C4-2B (cell line): ENCODE measurements around the gene KNTC1.

Experiments used
- ZFX ChIP-seq: fragments of 450-650 bp; IDR thresholded peaks from 2 replicates; pipeline ENCODE4 v1.6.1; 2017
- TF ChIP-seq, protein P1 (sequence below): fragments of 450-650 bp; conservative IDR thresholded peaks from 2 replicates; pipeline ENCODE4 v1.5.1; 2017; ENCODE audit warnings: mild to moderate bottlenecking

DNA sequence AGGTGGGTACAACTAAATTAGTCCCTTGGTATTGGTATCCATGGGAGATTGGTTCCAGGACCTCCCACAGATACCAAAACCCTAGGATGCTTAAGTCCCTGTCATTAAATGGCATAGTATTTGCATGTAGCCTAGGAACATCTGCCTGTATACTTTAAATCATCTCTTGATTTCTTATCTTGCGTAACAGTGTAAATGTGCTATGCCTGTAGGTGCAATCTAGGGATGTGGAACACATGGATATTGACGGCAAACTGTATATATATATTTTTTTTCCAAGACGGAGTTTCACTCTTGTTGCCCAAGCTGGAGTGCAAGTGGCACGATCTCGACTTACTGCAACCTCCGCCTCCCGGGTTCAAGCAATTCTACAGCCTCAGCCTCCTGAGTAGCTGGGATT is 1.5 kb downstream of the KNTC1 start:
- TF ChIP-seq, protein P1, sequence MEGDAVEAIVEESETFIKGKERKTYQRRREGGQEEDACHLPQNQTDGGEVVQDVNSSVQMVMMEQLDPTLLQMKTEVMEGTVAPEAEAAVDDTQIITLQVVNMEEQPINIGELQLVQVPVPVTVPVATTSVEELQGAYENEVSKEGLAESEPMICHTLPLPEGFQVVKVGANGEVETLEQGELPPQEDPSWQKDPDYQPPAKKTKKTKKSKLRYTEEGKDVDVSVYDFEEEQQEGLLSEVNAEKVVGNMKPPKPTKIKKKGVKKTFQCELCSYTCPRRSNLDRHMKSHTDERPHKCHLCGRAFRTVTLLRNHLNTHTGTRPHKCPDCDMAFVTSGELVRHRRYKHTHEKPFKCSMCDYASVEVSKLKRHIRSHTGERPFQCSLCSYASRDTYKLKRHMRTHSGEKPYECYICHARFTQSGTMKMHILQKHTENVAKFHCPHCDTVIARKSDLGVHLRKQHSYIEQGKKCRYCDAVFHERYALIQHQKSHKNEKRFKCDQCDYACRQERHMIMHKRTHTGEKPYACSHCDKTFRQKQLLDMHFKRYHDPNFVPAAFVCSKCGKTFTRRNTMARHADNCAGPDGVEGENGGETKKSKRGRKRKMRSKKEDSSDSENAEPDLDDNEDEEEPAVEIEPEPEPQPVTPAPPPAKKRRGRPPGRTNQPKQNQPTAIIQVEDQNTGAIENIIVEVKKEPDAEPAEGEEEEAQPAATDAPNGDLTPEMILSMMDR, result no peak
- no peak for TF ChIP-seq ZFX
